Keratinocyte (primary cell): ENCODE results near the gene CDYL2. TPM values are rescaled to one million over a fixed set of nuclear protein-coding genes. Genes with fewer than 3 reads are reported as not detected.

Experiments
- DNase-seq: peaks from one replicate; pipeline ENCODE4 v3.0.0-alpha.2; 2011; ENCODE audit warnings: low read depth, missing footprints, low spot score
- FAIRE-seq: peaks from 2 replicates; lab custom pipeline; 2011; peaks lifted over from hg19 to GRCh38; lab: Jason Lieb, UNC
- H2AFZ ChIP-seq: 2 replicates; pipeline ENCODE4 v1.6.0; 2012; ENCODE audit warnings: low read length, control low read depth, inconsistent platforms; ENCODE audit not compliant: control insufficient read depth
- H3K27ac ChIP-seq: 2 replicates; pipeline ENCODE4 v1.5.1; 2011; ENCODE audit warnings: low read length; ENCODE audit not compliant: control insufficient read depth, insufficient read depth
- H3K27me3 ChIP-seq: 3 replicates; pipeline ENCODE4 v1.6.0; 2011; ENCODE audit warnings: low read length; ENCODE audit not compliant: control insufficient read depth, insufficient read depth; ENCODE audit errors: extremely low read depth
- H3K36me3 ChIP-seq, 2 experiments: 2 replicates in 1 of 2; 3 replicates in 1 of 2; pipeline ENCODE4 v1.5.1; 2011; ENCODE audit warnings: low read length in 2 of 2, mild to moderate bottlenecking in 1 of 2; ENCODE audit not compliant: control insufficient read depth in 2 of 2, insufficient read depth in 2 of 2; ENCODE audit errors: extremely low read depth in 1 of 2
- H3K4me1 ChIP-seq: 3 replicates; pipeline ENCODE4 v1.5.1; 2011; ENCODE audit warnings: low read length; ENCODE audit not compliant: control insufficient read depth, insufficient read depth; ENCODE audit errors: extremely low read depth
- H3K4me2 ChIP-seq: 3 replicates; pipeline ENCODE4 v1.6.0; 2011; ENCODE audit warnings: low read depth, low read length; ENCODE audit not compliant: control insufficient read depth, insufficient read depth; ENCODE audit errors: extremely low read depth
- H3K4me3 ChIP-seq, 3 experiments: fragments of 200-600 bp in 1 of 3; sonication (generic) in 1 of 3; 2 replicates in 2 of 3; 3 replicates in 1 of 3; pipeline ENCODE4 v1.5.1; 2011 to 2016; ENCODE audit warnings: low read length in 3 of 3, mild to moderate bottlenecking in 3 of 3, control low read depth in 2 of 3, inconsistent platforms in 1 of 3, low read depth in 1 of 3, mixed read lengths in 1 of 3, mixed run types in 1 of 3, moderate library complexity in 1 of 3; ENCODE audit not compliant: control insufficient read depth in 2 of 3, insufficient read depth in 2 of 3; ENCODE audit errors: extremely low read depth in 1 of 3
- H3K79me2 ChIP-seq: 2 replicates; pipeline ENCODE4 v1.6.0; 2012; ENCODE audit warnings: low read length; ENCODE audit not compliant: control insufficient read depth, insufficient read depth
- H3K9ac ChIP-seq: 3 replicates; pipeline ENCODE4 v1.6.0; 2011; ENCODE audit warnings: low read length; ENCODE audit not compliant: control insufficient read depth, insufficient read depth; ENCODE audit errors: extremely low read depth
- H3K9me1 ChIP-seq: 3 replicates; pipeline ENCODE4 v1.6.0; 2011; ENCODE audit warnings: low read length; ENCODE audit not compliant: control insufficient read depth, insufficient read depth; ENCODE audit errors: extremely low read depth
- H3K9me3 ChIP-seq: 2 replicates; pipeline ENCODE4 v1.5.1; 2012; ENCODE audit warnings: low read depth, low read length; ENCODE audit not compliant: control insufficient read depth
- H4K20me1 ChIP-seq: 3 replicates; pipeline ENCODE4 v1.6.0; 2011; ENCODE audit warnings: low read length; ENCODE audit not compliant: control insufficient read depth, insufficient read depth; ENCODE audit errors: extremely low read depth
- EZH2 ChIP-seq: IDR thresholded peaks from one replicate; pipeline ENCODE4 v1.6.1; 2012; ENCODE audit warnings: inconsistent platforms, mild to moderate bottlenecking, low read length, moderate library complexity
- dilution Hi-C: fragments of 300-500 bp; cut with MboI; formaldehyde crosslinking; loops from one replicate; pipeline ENCODE4 v1.7.0; 2020; ENCODE audit warnings: low sequenced_read_pairs; ENCODE audit not compliant: extremely low pct_ligation_motif_present
- polyA plus RNA-seq, 5 experiments: library from polyadenylated mRNA; depleted of rRNA in 3 of 5; stranded (reverse) in 3 of 5; stranded (forward) in 1 of 5; unstranded in 1 of 5; fragments of >200 nt; gene quantifications; 1 replicate in 1 of 5; 2 replicates in 3 of 5; 3 replicates in 1 of 5; pipeline versions ENCODE4 v1.2.1 to v1.2.3, GENCODE V29; 2011 to 2012; ENCODE audit warnings: missing spikeins in 2 of 5, low read depth in 1 of 5, low replicate concordance in 1 of 5
- TF ChIP-seq, protein P1 (sequence below), 3 experiments: IDR thresholded peaks in 1 of 3; conservative IDR thresholded peaks in 1 of 3; optimal IDR thresholded peaks in 1 of 3; 2 replicates in 2 of 3; 3 replicates in 1 of 3; pipeline versions ENCODE3 to v1.5.1; 2011; ENCODE audit warnings: low read length in 3 of 3, mild to moderate bottlenecking in 3 of 3, moderate library complexity in 2 of 3, control low read depth in 1 of 3, inconsistent platforms in 1 of 3; ENCODE audit not compliant: insufficient read depth in 2 of 3; ENCODE audit errors: extremely low read depth in 1 of 3

Gene CDYL2
- polyA plus RNA-seq, 1 donor (not counting 4 experiments of a cell fraction or from before 2014, with no cell fraction given) = 2.0 TPM

DNA sequence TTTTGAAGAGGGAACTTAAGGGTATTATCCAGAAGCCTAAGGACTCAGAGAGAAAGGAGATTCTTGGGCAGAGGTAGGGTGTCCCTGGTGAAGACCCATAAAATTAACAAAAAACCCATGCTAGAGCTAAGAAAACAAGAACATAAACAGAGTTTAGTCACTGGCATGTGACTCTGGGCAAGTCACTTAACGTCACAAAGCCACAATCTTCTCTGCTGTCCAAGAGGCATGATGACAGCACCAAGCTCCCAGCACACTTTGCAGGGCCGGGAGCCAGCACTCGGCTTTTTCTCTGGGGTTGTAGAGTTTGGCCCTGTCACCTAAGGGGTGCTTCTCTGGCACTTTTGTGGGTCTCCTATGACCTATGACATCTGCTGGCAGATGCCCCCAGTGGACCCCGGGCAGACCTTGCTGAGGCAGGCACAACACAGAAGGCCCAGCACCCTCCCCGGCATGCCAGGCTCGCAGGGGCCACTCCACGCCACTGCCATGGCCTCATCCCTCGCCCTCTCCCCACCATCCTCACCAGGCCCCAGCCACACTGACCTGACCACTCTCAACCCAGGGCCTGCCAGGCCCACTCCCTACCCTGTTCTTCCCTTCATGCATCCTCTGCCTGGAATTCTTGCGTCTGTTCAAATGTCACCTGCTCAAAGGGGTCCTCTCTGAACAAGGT is 193.8 kb downstream of the CDYL2 start:
- no peaks in the 10 kb centered on the region for H4K20me1 ChIP-seq
- H3K9me3 ChIP-seq = peaks cover 2% of the 10 kb centered on the region
- H3K27me3 ChIP-seq = no peaks in the 10 kb centered on the region
- H3K4me1 ChIP-seq = peaks cover 11% of the 10 kb centered on the region
- H3K9ac ChIP-seq = no peak overlapping the region
- H3K79me2 ChIP-seq = no peaks in the 10 kb centered on the region
- TF ChIP-seq, protein P1, sequence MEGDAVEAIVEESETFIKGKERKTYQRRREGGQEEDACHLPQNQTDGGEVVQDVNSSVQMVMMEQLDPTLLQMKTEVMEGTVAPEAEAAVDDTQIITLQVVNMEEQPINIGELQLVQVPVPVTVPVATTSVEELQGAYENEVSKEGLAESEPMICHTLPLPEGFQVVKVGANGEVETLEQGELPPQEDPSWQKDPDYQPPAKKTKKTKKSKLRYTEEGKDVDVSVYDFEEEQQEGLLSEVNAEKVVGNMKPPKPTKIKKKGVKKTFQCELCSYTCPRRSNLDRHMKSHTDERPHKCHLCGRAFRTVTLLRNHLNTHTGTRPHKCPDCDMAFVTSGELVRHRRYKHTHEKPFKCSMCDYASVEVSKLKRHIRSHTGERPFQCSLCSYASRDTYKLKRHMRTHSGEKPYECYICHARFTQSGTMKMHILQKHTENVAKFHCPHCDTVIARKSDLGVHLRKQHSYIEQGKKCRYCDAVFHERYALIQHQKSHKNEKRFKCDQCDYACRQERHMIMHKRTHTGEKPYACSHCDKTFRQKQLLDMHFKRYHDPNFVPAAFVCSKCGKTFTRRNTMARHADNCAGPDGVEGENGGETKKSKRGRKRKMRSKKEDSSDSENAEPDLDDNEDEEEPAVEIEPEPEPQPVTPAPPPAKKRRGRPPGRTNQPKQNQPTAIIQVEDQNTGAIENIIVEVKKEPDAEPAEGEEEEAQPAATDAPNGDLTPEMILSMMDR (optimal IDR thresholded peaks at IDR 0.05 in 1 of 3, IDR thresholded peaks at IDR 0.05 in 1 of 3, conservative IDR thresholded peaks at IDR 0.05 in 1 of 3; ENCODE audit: extremely low read depth in 1 of 3, insufficient read depth in 2 of 3, low read length in 3 of 3) = no peak
- no peak for TF ChIP-seq EZH2
- no peak for DNase-seq
- no peak overlapping the region for H3K4me2 ChIP-seq
- H3K9me1 ChIP-seq = no peaks in the 10 kb centered on the region
- H3K36me3 ChIP-seq = peaks cover 5 to 10% of the 10 kb centered on the region in 2 experiments
- H3K27ac ChIP-seq = no peak overlapping the region
- dilution Hi-C loops = no loop called here
- H3K4me3 ChIP-seq = no peak overlapping the region
- H2AFZ ChIP-seq = no peak overlapping the region
- no peak for FAIRE-seq

DNA sequence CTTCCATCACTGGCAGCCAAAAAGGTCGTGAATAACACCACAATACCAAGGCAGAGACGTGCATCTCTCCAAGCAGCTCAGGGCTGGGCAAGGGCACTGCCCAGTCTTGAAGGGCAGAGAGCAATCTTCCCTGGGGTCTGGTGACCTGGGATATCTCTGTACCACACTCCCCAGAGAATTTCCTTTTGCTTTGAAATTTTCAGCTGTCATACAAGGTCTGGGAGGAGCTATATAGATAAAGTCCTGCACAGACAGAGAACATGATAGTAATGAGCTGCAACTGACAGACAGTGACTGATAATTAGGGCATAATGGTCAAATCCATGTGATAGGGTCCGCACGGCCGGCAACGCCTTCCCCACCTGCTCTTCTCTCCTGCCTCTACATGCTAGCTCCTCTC is 195.5 kb downstream of the CDYL2 start:
- FAIRE-seq = no peak
- H3K9me3 ChIP-seq = no peaks in the 10 kb centered on the region
- peaks cover 4% of the 10 kb centered on the region for H3K4me1 ChIP-seq
- no peaks in the 10 kb centered on the region for H4K20me1 ChIP-seq
- H2AFZ ChIP-seq = no peak overlapping the region
- H3K4me3 ChIP-seq = no peak overlapping the region
- no peaks in the 10 kb centered on the region for H3K9me1 ChIP-seq
- no peaks in the 10 kb centered on the region for H3K79me2 ChIP-seq
- no peak overlapping the region for H3K27ac ChIP-seq
- H3K9ac ChIP-seq = no peak overlapping the region
- no peak for DNase-seq
- H3K4me2 ChIP-seq = no peak overlapping the region
- dilution Hi-C loops = no loop called here
- no peak for TF ChIP-seq EZH2
- TF ChIP-seq, protein P1 (optimal IDR thresholded peaks at IDR 0.05 in 1 of 3, IDR thresholded peaks at IDR 0.05 in 1 of 3, conservative IDR thresholded peaks at IDR 0.05 in 1 of 3; ENCODE audit: extremely low read depth in 1 of 3, insufficient read depth in 2 of 3, low read length in 3 of 3) = no peak
- peaks cover 5 to 10% of the 10 kb centered on the region in 2 experiments for H3K36me3 ChIP-seq
- no peaks in the 10 kb centered on the region for H3K27me3 ChIP-seq
